Stimulated activated naive CD4-positive, alpha-beta T cell (primary cell): ENCODE results near the gene ADAM15.

Experiments
- DNase-seq, 6 experiments: peaks; one replicate each; lab custom pipeline; 2025; lab: John Stamatoyannopoulos, UW

The ADAM15 gene, protein sequence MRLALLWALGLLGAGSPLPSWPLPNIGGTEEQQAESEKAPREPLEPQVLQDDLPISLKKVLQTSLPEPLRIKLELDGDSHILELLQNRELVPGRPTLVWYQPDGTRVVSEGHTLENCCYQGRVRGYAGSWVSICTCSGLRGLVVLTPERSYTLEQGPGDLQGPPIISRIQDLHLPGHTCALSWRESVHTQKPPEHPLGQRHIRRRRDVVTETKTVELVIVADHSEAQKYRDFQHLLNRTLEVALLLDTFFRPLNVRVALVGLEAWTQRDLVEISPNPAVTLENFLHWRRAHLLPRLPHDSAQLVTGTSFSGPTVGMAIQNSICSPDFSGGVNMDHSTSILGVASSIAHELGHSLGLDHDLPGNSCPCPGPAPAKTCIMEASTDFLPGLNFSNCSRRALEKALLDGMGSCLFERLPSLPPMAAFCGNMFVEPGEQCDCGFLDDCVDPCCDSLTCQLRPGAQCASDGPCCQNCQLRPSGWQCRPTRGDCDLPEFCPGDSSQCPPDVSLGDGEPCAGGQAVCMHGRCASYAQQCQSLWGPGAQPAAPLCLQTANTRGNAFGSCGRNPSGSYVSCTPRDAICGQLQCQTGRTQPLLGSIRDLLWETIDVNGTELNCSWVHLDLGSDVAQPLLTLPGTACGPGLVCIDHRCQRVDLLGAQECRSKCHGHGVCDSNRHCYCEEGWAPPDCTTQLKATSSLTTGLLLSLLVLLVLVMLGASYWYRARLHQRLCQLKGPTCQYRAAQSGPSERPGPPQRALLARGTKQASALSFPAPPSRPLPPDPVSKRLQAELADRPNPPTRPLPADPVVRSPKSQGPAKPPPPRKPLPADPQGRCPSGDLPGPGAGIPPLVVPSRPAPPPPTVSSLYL

DNA sequence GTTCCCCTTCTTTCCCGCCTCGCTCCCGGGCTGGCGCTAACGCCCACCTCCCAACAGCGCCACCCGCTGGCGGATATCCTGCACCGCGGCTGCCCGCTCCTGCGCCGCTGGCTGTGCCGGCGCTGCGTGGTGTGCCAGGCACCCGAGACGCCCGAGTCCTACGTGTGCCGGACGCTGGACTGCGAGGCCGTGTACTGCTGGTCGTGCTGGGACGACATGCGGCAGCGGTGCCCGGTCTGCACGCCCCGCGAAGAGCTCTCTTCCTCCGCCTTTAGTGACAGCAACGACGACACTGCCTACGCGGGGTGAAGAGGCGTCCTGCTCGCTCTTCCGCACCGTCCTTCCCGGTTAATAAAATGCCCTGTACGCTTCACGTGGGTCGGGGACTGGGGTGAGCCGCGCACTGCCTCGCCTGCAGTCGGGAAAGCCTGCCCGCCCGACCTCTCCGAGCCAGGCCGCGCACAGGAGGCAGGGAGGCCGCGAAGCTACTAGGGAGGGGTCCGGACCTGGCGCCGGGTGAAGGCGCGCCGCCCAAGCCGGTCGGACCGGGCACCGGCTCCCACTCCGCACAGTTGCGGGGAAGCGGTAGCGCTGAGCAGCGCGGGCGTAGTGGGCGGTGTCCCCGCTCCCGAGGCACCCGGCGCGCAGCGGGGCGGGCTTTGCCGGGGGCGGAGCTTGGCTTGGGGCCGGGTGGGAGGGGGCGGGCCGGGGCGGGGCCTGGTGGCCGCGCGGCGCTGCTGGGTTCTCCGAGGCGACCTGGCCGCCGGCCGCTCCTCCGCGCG lies at the start of gene ADAM15:
Gene ADAM15, plus strand, starts transcription at position 757 of the 782 bp plus-strand sequence. CDS start 71 bp downstream, outside the sequence.
- DNase-seq: peak; percentile 56 to 79 (median 76)

DNA sequence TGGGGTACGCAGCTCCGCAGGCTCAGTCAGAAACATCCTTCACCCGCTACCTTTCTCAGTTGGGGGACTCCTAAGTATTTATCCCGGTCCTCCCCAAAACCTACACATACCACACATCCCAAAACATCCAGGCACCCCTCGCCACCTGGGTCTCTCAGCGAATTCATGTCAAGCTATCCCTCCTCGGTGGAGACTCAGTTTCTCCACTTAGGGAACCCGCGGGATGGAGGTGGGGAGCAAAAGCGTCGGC lies 49.8 kb upstream of the ADAM15 start:
- no peak for DNase-seq

DNA sequence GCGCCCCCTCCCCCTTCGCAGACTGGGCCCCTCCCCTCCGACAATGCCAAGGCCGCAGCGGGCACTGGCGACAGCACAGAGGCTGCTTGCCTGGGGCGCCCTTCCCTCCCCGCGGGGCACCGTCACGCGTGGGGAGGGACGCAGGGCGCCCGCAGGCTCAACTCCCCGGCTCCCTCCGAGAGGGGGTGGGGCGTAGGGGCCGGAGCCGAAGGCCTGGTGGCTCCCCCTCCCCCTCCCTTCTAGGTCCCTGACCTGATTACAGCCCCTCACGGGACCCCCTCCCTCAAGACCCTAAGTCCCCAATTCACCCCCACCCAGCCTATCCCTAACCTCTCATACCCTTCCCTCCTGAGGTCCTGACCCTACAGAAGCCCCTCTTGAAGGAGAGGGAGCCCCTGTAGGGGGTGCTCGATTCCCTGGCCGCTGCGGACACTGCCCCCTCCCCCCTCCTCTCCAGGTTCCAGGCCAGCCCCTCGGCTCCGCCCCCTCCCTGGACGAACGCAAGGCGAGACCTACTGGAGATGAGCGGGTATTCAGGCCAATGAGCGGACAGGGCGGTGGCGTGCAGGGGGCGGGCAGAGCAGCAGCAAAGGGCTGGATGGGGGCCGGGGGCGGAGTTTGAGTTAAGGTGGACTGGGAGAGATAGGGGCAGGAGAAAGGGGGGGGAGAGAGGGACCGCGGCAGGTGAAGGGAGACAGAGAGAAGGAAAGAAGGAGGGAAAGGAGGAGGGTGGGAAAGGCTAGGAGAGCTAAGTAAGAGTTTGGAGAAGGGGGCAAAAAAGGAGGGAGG lies 49.2 kb upstream of the ADAM15 start:
- peak; percentile 92 to 96 (median 94) for DNase-seq

DNA sequence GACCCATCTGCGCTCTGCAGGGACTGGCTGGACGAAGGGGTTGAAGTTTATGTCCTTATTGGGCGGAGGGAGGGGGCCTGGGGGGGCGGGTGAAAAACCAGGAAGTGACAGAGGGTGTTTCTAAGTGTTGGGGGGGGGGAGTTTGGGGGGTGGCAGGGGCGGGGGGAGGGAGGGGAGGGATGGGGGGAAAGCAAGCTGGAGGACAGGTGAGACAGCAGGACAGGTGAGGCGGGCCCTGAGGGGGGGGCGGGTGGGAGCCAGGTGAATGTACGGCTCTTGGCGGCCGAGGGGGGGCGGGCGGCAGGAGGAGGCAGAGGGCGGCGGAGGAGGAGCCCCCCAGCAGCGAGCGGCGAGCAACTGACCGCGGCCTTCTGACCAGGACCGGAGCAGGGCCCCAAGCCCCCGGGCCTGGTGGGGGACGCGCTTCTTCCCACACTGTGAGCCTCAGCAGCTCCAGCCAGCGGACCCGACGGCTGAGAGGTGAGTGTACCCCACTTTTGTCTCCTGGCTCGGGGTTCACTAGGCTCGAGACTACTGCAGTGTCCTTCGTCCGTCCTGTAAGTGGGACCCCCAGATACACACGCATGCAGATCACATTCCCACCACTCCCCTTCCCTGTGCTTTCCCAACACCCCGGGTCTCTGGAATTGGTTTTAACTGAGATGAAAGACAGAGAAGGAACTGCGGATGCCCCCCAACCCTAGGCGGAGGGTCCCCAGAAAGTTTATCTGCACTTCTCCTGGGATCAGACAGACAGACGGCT lies 48.5 kb upstream of the ADAM15 start, which contains the start of gene ZBTB7B:
Gene ZBTB7B, plus strand, starts transcription at position 339 of the 763 bp plus-strand sequence. CDS start 11,859 bp downstream, outside the sequence.
- peak in 3 of 6 experiments; percentile 41 to 62 (median 47) for DNase-seq

DNA sequence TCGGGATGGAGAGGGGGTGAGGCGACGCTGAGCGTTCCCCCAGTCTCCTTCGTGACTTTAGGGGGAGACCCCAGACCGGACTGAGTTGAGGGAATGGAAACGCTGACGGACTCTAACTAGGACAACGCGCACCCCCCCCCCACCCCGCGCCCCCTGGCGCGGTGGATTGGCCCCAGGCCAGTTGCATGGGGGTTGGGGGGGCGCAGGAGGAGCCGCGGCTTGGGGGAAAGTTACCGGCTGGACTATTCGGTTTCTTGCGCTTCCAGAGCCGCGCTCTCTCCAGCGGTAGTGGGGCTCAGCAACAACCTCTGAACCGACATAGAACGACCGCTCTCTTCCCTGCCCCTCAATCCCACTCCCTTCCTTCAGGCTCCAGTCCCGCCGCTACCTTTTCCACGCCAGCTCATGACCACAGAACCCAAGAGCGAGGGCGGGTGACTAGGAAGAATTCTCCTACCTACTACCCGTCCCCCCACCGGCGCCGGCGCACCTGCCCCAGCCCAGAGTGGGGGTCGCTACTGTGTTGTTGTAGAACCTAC lies 47.8 kb upstream of the ADAM15 start:
- peak in 3 of 6 experiments; percentile 15 to 36 (median 28) for DNase-seq

DNA sequence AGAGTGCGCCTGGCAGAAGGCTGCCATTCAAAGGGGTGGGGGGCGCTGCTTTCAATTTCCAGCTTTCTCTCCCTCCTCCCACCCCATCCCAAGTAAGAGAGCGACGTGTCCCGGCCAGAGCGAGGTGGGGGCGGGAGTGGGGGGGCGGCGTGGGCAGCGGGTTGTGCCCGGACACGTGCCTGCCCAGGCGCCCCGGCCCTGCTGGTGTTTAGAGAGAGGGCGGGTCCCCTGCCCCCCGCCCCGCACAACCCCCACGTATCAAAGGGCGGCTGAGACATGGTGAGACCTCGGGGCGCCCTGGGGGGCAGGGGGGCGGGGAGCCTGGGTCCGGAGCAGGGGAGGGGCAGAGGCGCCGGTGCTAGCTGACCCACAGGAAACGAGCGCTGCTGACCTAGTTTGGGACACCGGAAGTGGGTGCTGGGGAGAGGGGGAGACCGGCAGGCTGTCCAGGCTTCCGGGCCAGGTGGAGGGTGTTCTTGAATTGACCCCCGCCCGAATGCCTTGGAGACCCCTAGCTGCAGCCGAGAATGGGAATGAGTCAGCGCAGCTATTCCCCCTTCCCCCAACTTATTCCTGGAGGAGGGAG lies 47.3 kb upstream of the ADAM15 start:
- no peak for DNase-seq

DNA sequence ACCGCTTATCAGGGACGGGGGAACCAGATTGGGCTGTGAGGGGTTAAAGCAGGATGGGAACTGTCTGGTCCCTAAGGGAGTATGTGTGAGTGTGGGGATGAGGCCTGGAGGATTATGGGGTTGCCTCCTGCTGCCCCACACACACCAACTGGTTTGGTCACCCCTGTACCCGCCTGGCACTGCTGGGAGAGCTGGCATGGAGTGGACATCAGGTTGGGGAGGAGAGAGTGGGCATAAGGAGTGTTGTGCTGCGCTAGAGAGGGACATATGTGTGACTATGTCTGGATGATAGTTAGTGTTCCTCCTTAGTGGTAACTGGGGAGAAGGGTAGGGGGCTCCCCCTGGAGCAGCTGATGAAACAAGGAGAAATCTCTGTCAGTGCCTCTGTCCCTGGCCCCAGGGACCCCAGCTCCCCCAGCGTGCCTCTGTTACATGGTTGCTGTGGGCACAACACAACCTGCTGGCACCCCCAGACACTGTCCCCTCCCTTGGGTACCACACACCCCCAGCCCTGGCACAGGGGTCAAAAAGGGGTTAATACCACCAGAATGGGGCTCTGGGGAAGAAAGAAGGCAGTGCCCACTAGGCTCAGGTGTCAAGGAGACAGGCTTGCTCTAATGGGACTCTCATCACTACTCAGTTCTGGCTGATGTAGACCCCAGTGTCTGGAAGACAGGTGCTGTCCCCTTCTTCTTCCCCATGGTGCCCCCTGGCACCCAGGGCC lies 46.6 kb upstream of the ADAM15 start:
- no peak for DNase-seq

DNA sequence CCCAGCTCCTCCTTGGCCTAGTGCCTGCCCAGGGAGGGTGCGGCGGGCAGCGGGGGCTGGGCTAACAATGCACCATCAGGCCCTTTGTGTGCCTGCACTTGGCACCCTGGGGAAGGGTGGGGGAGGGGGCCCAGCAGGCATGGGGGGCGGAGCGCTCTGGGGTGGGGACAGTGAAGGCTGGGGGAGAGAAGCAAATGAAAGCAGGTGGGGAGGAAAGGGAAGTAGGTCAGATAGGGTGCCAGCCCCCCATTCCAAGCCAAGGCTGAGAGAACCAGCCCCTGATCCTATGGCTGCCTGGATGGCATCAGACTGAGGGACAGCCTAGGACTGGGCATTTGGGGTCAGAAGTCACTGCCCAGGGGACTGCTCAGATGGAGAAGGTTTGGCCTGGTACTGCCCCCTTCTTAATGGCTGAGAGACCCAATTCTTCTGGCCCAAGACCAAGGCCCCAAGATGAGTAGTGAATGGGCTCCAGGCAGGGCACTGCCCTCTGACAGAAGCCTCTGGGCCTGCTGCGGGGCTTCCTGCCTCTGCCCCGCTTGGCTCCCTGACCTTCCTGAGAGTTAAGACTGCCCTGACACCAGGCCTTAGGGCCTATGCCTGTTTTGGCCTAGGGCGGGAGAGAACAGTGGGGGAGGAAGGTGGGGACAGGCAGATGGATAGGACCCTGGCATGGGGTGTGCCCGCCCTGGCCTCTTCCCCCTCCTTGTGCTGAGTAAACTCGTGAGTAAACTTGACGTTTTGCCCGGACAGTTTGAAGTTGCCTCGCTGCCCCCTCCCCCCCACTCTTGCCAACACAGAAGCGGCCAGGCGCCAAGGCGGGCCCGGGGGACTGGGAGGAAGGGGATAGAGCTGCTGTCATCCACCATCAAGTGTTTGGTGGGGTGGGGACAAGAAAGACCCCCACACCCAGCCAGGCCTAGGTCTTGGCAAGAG lies 45.8 kb upstream of the ADAM15 start:
- DNase-seq: peak in 2 of 6 experiments; percentile 15 to 44

DNA sequence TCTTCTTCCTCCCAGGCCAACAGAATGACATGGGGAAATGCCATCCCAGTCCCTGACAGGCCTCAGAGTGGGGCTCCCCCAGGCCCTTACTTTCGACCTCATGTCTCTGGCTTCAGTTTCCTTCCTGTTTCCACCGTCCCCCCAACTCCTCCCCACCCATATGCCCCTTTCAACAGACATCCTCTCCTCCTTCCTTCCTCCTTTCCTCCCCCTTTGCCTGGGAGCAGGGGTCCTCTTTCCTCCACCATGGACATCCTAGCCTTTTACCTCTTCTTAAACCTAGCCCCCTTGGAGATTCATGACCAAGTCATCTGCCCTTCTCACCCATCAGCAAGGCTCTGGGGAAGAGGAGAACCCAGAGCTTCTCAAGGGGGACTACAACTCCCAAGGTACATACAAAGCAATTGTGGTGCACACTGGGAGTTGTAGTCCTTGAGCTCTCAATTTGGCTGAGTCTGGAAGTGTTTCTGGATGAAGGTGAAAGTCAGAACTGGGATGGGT lies 44.5 kb upstream of the ADAM15 start:
- DNase-seq: peak; percentile 14 to 51 (median 34)

DNA sequence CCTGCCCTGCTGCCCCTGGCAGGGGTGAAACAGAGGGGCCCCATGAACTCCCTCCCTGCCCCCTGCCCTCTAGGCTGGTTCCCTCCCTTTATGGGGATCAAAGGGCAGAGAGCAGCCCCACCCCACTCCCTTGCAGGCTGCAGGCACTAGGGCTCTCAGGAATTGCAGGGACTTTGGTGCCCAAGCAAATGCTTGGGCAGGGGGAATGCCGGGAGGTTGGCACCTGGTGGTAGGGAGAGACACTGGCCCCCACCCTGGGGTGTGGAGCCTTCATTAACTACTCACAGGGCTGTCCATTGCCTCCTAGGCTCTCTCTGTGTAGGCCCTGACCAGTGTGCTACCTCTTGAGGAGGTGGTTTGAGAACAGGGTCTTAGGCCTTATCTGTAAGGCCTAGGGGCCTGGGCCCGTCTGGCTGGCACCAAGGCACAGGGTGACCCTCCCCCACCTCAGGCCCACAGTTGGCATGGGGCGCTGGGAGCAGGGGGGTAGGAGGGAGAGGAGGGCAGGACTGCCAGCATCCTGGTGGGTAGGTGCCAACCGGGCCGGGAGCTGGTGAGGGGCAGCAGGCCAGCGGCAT lies 43.8 kb upstream of the ADAM15 start:
- DNase-seq: peak in 1 of 6 experiments; percentile 39

DNA sequence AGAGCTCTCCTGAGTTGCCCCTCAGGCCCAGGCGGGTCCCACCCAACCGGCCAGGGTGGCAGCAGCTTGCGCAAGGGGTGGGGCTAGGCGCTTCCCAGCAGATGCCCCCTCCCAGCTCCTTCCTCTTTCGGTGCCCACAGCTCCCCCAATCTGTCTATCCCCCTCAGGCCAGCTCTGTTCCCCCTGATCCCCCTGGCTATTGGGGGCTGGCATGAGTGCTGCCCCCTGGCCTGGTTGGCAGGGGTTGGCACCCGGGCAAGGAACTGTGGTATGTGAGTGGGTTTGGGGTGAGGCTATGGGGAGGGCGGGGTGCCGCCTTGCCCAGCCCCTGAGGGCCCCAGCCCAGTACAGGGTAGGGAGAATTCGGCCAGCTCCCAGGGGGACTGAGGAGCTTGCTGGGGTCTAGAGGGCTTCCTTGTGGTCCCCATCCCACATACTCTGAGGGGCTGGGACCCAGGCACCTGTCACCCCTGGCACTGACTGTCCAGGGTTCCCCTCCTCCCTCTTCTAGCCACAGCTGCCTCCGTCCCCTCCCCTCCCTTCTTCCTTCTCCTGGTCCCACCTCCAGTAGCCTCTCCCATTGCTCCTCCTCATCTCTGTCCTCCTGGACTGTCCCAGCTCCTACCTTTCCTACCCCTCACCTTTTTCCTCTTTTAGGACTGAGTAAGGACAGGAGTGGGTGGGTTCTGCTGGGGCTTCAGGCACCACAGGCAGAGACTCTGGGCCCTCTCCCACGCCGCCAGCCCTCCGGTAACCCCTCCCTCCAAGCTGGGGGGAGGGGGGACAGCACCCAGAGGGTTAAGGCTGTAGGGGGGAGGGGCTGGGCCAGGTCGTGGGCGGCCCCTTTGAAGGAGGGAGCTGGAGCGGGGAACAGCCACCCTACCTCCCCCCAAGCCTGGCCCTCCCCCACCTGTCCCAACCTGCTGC lies 42.8 kb upstream of the ADAM15 start:
- DNase-seq: peak in 4 of 6 experiments; percentile 15 to 41 (median 36)

DNA sequence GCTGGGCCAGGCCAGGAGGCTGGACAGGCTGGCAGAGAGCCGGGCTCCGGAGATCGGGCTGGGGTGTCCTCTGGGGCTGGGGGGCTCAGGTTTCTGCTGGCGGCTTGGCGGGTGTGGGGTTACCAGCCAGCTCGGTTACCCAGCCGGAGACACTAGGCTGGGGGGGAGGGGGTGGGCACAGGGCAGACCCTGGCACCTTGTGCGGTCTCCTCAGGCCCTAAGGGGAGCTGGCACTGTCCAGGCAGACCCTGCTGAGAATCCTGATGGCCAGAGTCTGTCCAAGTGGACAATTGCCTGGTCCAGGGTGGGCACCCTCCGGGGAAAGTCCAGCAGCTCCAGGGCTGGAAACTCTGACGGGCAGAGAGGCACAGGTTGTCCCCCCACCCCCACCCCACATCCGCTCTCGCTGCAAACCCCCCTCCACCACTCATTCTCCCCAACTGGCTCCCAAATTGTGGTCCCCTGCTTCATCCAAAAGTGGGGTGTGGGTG lies 41.9 kb upstream of the ADAM15 start:
- DNase-seq: peak in 2 of 6 experiments; percentile 32 to 33

DNA sequence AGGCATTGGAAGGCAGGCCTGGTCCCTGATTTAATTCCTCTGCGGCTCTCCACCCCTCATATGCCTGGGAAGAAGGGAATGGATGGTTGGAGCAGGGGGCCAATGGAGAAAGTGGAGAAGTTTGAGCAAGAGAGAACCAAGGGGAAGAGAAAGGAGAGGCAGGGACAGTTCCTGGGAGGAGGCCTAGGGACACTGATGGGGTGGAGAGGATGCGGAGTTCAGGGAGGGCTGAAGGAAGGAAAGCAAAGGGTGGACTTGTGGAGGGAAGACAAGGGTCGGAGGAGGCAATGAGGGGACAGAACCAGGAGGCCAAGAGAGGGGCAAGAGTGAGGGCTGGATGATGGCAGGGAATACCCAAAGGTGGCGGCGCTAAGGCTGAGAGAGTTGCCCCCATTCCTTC lies 41.4 kb upstream of the ADAM15 start:
- peak in 1 of 6 experiments; percentile 33 for DNase-seq

DNA sequence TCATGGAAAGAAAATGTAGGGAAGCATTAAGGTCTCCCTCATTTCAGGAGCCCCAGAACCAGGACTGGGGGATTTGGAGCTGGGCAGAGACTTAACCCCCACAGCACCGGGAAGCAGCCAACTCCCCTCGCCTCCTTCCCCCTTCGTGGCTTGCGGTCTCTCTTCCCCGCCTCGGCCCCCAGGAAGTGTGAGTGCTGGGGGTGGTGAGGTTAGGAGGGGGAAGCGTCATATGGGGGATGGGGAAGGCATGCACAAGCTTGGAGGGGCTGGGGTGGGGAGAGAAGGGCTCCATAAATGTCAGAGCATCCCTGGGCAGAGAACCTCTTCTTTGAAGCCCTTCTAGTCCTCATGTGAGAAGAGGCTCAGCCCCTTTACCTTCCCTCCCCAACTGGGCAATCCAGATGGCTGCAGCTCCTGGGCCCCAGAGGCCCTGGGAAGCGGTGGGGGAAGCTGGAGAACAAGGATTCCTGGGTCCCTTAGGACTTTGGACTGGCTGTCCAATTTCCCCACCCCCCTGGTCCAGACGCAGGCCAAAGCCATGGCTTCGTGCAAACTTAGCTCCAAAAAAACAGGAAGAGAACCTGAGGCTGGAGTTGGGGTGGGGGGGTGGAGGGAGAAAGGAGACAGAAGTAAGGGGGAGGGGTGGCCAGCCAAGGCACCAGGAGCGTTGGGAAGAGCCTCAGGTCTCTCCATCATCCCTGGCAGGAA lies 40.8 kb upstream of the ADAM15 start:
- DNase-seq: peak in 3 of 6 experiments; percentile 13 to 31 (median 29)

DNA sequence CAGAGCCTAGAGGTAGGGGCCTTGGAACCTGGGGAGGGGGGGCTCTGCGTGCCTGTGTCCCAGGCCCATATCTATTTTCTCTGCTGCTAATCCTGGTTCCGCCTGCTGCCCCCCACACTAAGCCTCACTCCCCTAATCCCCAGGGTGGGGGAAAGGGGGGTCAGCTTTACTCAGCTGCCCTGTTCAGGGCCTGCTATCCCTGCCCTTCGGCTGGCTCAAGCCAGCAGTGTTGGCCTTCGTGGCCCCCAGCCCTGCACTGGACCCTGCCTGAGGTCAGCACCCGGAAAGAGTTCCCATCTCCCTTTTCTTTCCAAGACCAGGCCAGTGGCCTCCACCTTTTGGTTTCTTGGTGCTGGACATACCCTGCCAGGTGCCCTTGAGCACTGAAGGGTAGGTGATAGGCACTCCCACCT lies 40.1 kb upstream of the ADAM15 start:
- no peak for DNase-seq
